BLaER1 (cell line): ENCODE data around the gene GLYATL2.

Experiments used
- H3K27ac ChIP-seq: shearing (Covaris generic); formaldehyde crosslinking; 2 replicates; pipeline ENCODE4 v1.8.1; 2022
- H3K27me3 ChIP-seq: shearing (Covaris generic); formaldehyde crosslinking; 2 replicates; pipeline ENCODE4 v1.8.1; 2022
- H3K36me3 ChIP-seq: shearing (Covaris generic); formaldehyde crosslinking; 2 replicates; pipeline ENCODE4 v1.8.1; 2022
- H3K4me1 ChIP-seq: shearing (Covaris generic); formaldehyde crosslinking; 2 replicates; pipeline ENCODE4 v1.8.1; 2022
- H3K4me2 ChIP-seq: shearing (Covaris generic); formaldehyde crosslinking; 2 replicates; pipeline ENCODE4 v1.8.1; 2022
- H3K4me3 ChIP-seq: shearing (Covaris generic); formaldehyde crosslinking; 2 replicates; pipeline ENCODE4 v1.8.1; 2022
- H3K9ac ChIP-seq: shearing (Covaris generic); formaldehyde crosslinking; 2 replicates; pipeline ENCODE4 v1.8.1; 2022
- H3K9me3 ChIP-seq: shearing (Covaris generic); formaldehyde crosslinking; 2 replicates; pipeline ENCODE4 v1.8.1; 2022
- H4K20me1 ChIP-seq: shearing (Covaris generic); formaldehyde crosslinking; 2 replicates; pipeline ENCODE4 v1.8.1; 2022
- Cebpa-rat ChIP-seq: shearing (Covaris generic); IDR thresholded peaks from 2 replicates; pipeline ENCODE4 v1.8.1; 2022

Gene GLYATL2

GRCh38 chr11:58805065-58805464 lies 39.4 kb downstream of the GLYATL2 start:
- Histone ChIP-seq H3K36me3 (no peaks in the 10 kb centered on the region), H3K4me3 (no peak overlapping the region), H3K9me3 (no peaks in the 10 kb centered on the region), H3K27me3 (no peaks in the 10 kb centered on the region), H3K9ac (no peak overlapping the region), H4K20me1 (no peaks in the 10 kb centered on the region), H3K27ac (no peak overlapping the region), H3K4me1 (no peaks in the 10 kb centered on the region), H3K4me2 (no peak overlapping the region)
- no peak for TF ChIP-seq Cebpa-rat

GRCh38 chr11:58801974-58802545 lies 42.4 kb downstream of the GLYATL2 start:
- H3K4me2 ChIP-seq = no peak overlapping the region
- H3K9ac ChIP-seq = no peak overlapping the region
- no peaks in the 10 kb centered on the region for H3K27me3 ChIP-seq
- no peak for TF ChIP-seq Cebpa-rat
- H3K4me1 ChIP-seq = no peaks in the 10 kb centered on the region
- H3K27ac ChIP-seq = no peak overlapping the region
- H3K4me3 ChIP-seq = no peak overlapping the region
- H3K36me3 ChIP-seq = no peaks in the 10 kb centered on the region
- no peaks in the 10 kb centered on the region for H4K20me1 ChIP-seq
- no peaks in the 10 kb centered on the region for H3K9me3 ChIP-seq

GRCh38 chr11:58801302-58801701 lies 43.2 kb downstream of the GLYATL2 start:
- Histone ChIP-seq H3K9me3 (no peaks in the 10 kb centered on the region), H3K27ac (no peak overlapping the region), H4K20me1 (no peaks in the 10 kb centered on the region), H3K4me1 (no peaks in the 10 kb centered on the region), H3K4me2 (no peak overlapping the region), H3K27me3 (no peaks in the 10 kb centered on the region), H3K36me3 (no peaks in the 10 kb centered on the region), H3K4me3 (no peak overlapping the region), H3K9ac (no peak overlapping the region)
- no peak for TF ChIP-seq Cebpa-rat

- Histone ChIP-seq H3K4me2 (no peak overlapping the region), H3K36me3 (no peaks in the 10 kb centered on the region)
These were observed 48.2 kb downstream of the GLYATL2 start for GRCh38 chr11:58796333-58796732.

GRCh38 chr11:58788355-58789023 lies 56.0 kb downstream of the GLYATL2 start:
- Histone ChIP-seq H3K4me3 (no peak overlapping the region), H3K27ac (no peak overlapping the region), H4K20me1 (no peaks in the 10 kb centered on the region), H3K36me3 (no peaks in the 10 kb centered on the region), H3K9ac (no peak overlapping the region), H3K4me2 (no peak overlapping the region), H3K27me3 (no peaks in the 10 kb centered on the region), H3K4me1 (no peaks in the 10 kb centered on the region), H3K9me3 (peaks cover 4% of the 10 kb centered on the region; the same call in 1 of the 2 replicates)
- no peak for TF ChIP-seq Cebpa-rat

More at GRCh38 chr11:58796333-58796732, 48.2 kb downstream of the GLYATL2 start:
- Histone ChIP-seq H3K4me3 (no peak overlapping the region), H3K4me1 (no peaks in the 10 kb centered on the region), H3K27ac (no peak overlapping the region), H3K9me3 (peaks cover 4% of the 10 kb centered on the region; the same call in 1 of the 2 replicates), H4K20me1 (no peaks in the 10 kb centered on the region), H3K9ac (no peak overlapping the region), H3K27me3 (no peaks in the 10 kb centered on the region)
- no peak for TF ChIP-seq Cebpa-rat

- TF ChIP-seq Cebpa-rat = no peak
- H3K9me3 ChIP-seq = peaks cover 4% of the 10 kb centered on the region; the same call in 1 of the 2 replicates
- H3K4me3 ChIP-seq = no peak overlapping the region
- no peaks in the 10 kb centered on the region for H4K20me1 ChIP-seq
- H3K4me2 ChIP-seq = no peak overlapping the region
- no peaks in the 10 kb centered on the region for H3K4me1 ChIP-seq
- H3K36me3 ChIP-seq = no peaks in the 10 kb centered on the region
- H3K9ac ChIP-seq = no peak overlapping the region
- no peaks in the 10 kb centered on the region for H3K27me3 ChIP-seq
- no peak overlapping the region for H3K27ac ChIP-seq
These were observed 56.6 kb downstream of the GLYATL2 start for GRCh38 chr11:58787903-58788302.

- H3K9ac ChIP-seq = no peak overlapping the region
- no peaks in the 10 kb centered on the region for H4K20me1 ChIP-seq
- no peaks in the 10 kb centered on the region for H3K9me3 ChIP-seq
- no peaks in the 10 kb centered on the region for H3K27me3 ChIP-seq
- H3K27ac ChIP-seq = no peak overlapping the region
- H3K36me3 ChIP-seq = no peaks in the 10 kb centered on the region
- TF ChIP-seq Cebpa-rat = no peak
- no peaks in the 10 kb centered on the region for H3K4me1 ChIP-seq
- no peak overlapping the region for H3K4me3 ChIP-seq
- H3K4me2 ChIP-seq = no peak overlapping the region
These were observed 57.8 kb downstream of the GLYATL2 start for GRCh38 chr11:58786693-58787092.

GRCh38 chr11:58784995-58785394 lies 59.5 kb downstream of the GLYATL2 start:
- no peak overlapping the region for H3K9ac ChIP-seq
- H3K36me3 ChIP-seq = no peaks in the 10 kb centered on the region
- no peak overlapping the region for H3K4me2 ChIP-seq
- no peak overlapping the region for H3K27ac ChIP-seq
- H3K9me3 ChIP-seq = peaks cover 6% of the 10 kb centered on the region; the same call in 1 of the 2 replicates
- TF ChIP-seq Cebpa-rat = no peak
- H4K20me1 ChIP-seq = no peaks in the 10 kb centered on the region
- H3K4me1 ChIP-seq = no peaks in the 10 kb centered on the region
- no peak overlapping the region for H3K4me3 ChIP-seq
- H3K27me3 ChIP-seq = no peaks in the 10 kb centered on the region
